ENCODE results near the gene HK2. TPM values are rescaled to one million over a fixed set of nuclear protein-coding genes. Genes with fewer than 3 reads are reported as not detected.

HK2 gene
- total and polyA plus RNA-seq, 8 donors = 4.8 to 45.2 (median 12.3) TPM

GRCh38 chr2:74911061-74911460 lies 77.1 kb downstream of the HK2 start:
- Histone ChIP-seq H3K36me3 (no peaks in the 10 kb centered on the region), H3K27me3 (peaks cover 0 to 52% (median 0%) of the 10 kb centered on the region in 3 donors), H3K4me3 (no peak overlapping the region), H3K27ac (no peak overlapping the region), H3K4me1 (peaks cover 0 to 8% (median 5%) of the 10 kb centered on the region in 4 donors), H3K9me3 (no peaks in the 10 kb centered on the region)
- intact Hi-C loops (cut with DNase I; ENCODE audit: low total_unique reads) = no loop called here
- DNase-seq = no peak
- TF ChIP-seq EP300 (IDR thresholded peaks at IDR 0.05) (no peak), CTCF (IDR thresholded peaks at IDR 0.05) (no peak), POLR2AphosphoS5 (IDR thresholded peaks at IDR 0.05) (no peak), POLR2A (IDR thresholded peaks at IDR 0.05) (no peak)
- WGBS, 5 donors = 57 to 66% (median 60%) methylated on average over 4 of the region's 4 CpGs

GRCh38 chr2:74915743-74916142 lies 81.8 kb downstream of the HK2 start:
- peaks cover 0 to 71% (median 9%) of the 10 kb centered on the region in 3 donors for H3K27me3 ChIP-seq
- DNase-seq = no peak
- no peaks in the 10 kb centered on the region for H3K36me3 ChIP-seq
- intact Hi-C loops (cut with DNase I; ENCODE audit: low total_unique reads) = no loop called here
- WGBS, 5 donors = 68 to 86% (median 80%) methylated on average over 3 to 4 of the region's 4 CpGs
- H3K4me1 ChIP-seq = peaks cover 0 to 9% (median 8%) of the 10 kb centered on the region in 4 donors
- no peaks in the 10 kb centered on the region for H3K9me3 ChIP-seq
- H3K4me3 ChIP-seq = no peak overlapping the region
- no peak overlapping the region for H3K27ac ChIP-seq
- no peak for TF ChIP-seq POLR2AphosphoS5 (IDR thresholded peaks at IDR 0.05)
- no peak for TF ChIP-seq EP300 (IDR thresholded peaks at IDR 0.05)
- no peak for TF ChIP-seq CTCF (IDR thresholded peaks at IDR 0.05)
- no peak for TF ChIP-seq POLR2A (IDR thresholded peaks at IDR 0.05)

GRCh38 chr2:74916394-74916793 lies 82.5 kb downstream of the HK2 start:
- no peak for DNase-seq
- WGBS, 5 donors = 61 to 82% (median 69%) methylated on average over 2 of the region's 2 CpGs
- Histone ChIP-seq H3K4me1 (peaks cover 0 to 9% (median 8%) of the 10 kb centered on the region in 4 donors), H3K27me3 (peaks cover 0 to 71% (median 9%) of the 10 kb centered on the region in 3 donors), H3K9me3 (no peaks in the 10 kb centered on the region), H3K36me3 (no peaks in the 10 kb centered on the region), H3K27ac (no peak overlapping the region), H3K4me3 (no peak overlapping the region)
- intact Hi-C loops (cut with DNase I; ENCODE audit: low total_unique reads) = no loop called here
- TF ChIP-seq POLR2AphosphoS5 (IDR thresholded peaks at IDR 0.05) (no peak), EP300 (IDR thresholded peaks at IDR 0.05) (no peak), POLR2A (IDR thresholded peaks at IDR 0.05) (no peak), CTCF (IDR thresholded peaks at IDR 0.05) (no peak)

- H3K27ac ChIP-seq = no peak overlapping the region
- no peak for DNase-seq
- intact Hi-C loops (cut with DNase I; ENCODE audit: low total_unique reads) = no loop called here
Observed at GRCh38 chr2:74917702-74918619, 84.0 kb downstream of the HK2 start.

More at GRCh38 chr2:74917702-74918619, 84.0 kb downstream of the HK2 start:
- peaks cover 0 to 9% (median 8%) of the 10 kb centered on the region in 4 donors for H3K4me1 ChIP-seq
- H3K4me3 ChIP-seq = no peak overlapping the region
- 77 to 86% (median 82%) methylated on average over 20 of the region's 20 CpGs for WGBS, 5 donors
- no peaks in the 10 kb centered on the region for H3K9me3 ChIP-seq
- TF ChIP-seq POLR2AphosphoS5 (IDR thresholded peaks at IDR 0.05) = no peak
- TF ChIP-seq EP300 (IDR thresholded peaks at IDR 0.05) = no peak
- TF ChIP-seq POLR2A (IDR thresholded peaks at IDR 0.05) = no peak
- TF ChIP-seq CTCF (IDR thresholded peaks at IDR 0.05) = no peak
- H3K36me3 ChIP-seq = no peaks in the 10 kb centered on the region
- peaks cover 0 to 58% (median 9%) of the 10 kb centered on the region in 3 donors for H3K27me3 ChIP-seq
